ENCODE measurements around the gene RNF115. TPM values are rescaled to one million over a fixed set of nuclear protein-coding genes. Genes with fewer than 3 reads are reported as not detected.
"Not testable (repeated sequence)": the region's sequence is repeated elsewhere in the genome, so short reads cannot be mapped to it uniquely, and the experiment has no call there.

RNF115 gene
- polyA plus RNA-seq, 12 donors: 12.0 to 23.2 (median 18.9) TPM; not detected in 1

GRCh38 chr1:145740269-145740668 is 83.6 kb downstream of the RNF115 start:
- DNase-seq: no peak

- DNase-seq: no peak
Measured at GRCh38 chr1:145736191-145736590, 87.7 kb downstream of the RNF115 start.

DNA sequence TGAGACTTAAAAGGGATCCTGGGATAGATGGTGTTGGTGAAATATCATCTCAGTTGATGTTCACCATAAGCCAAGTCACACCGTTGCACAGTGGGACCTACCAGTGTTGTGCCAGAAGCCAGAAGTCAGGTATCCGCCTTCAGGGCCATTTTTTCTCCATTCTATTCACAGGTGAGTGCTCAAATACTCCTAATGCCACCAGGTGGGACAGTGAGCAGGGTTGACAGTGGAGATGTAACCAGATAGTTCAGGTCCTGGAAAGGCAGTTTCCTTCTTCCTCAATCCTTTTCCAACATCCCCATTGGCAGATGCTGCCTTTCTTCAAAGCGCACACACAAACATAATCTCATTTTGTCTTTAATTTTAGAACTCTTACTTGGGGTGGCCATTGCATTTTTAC is 93.0 kb downstream of the RNF115 start:
- DNase-seq: no peak

GRCh38 chr1:145730467-145730866 is 93.4 kb downstream of the RNF115 start:
- no peak for DNase-seq

GRCh38 chr1:145729666-145730436 is 94.0 kb downstream of the RNF115 start:
- no peak for DNase-seq

- no peak for DNase-seq
Measured at GRCh38 chr1:145729196-145729595, 94.7 kb downstream of the RNF115 start.

DNA sequence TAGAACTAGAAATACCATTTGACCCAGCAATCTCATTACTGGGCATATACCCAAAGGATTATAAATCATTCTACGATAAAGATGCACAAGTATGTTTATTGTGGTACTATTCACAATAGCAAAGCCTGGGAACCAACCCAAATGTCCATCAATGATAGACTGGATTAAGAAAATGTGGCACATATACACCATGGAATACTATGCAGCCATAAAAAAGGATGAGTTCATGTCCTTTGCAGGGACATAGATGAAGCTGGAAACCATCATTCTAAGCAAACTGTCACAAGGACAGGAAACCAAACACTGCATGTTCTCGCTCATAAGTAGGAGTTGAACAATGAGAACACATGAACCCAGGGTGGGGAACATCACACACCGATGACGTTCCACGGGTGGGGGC is 97.7 kb downstream of the RNF115 start:
- not testable (repeated sequence) for DNase-seq

- DNase-seq: peak; percentile 56
Measured at GRCh38 chr1:145720878-145721671, 102.8 kb downstream of the RNF115 start.

GRCh38 chr1:145720556-145720877 is 103.4 kb downstream of the RNF115 start:
- DNase-seq: no peak

- DNase-seq: no peak
Measured at GRCh38 chr1:145719230-145720079, 104.4 kb downstream of the RNF115 start, which contains the start of gene CD160. Gene CD160 (plus strand): TSS chr1:145719499. CDS start chr1:145728328, 8,829 bp downstream.

DNA sequence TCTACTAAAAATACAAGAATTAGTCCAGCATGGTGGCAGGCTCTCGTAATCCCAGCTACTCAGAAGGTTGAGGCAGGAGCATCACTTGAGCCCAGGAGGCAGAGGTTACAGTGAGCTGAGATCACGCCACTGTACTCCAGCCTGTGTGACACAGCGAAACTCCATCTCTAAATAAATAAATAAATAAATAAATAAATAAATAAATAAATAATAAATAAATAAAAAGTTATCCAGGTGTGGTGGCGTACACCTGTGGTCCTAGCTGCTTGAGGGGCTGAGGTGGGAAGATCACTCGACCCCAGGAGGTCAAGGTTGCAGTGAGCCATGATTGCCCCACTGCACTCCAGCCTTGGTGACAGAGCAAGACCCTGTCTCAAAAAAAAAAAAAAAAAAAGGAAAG is 105.4 kb downstream of the RNF115 start:
- not testable (repeated sequence) for DNase-seq

DNA sequence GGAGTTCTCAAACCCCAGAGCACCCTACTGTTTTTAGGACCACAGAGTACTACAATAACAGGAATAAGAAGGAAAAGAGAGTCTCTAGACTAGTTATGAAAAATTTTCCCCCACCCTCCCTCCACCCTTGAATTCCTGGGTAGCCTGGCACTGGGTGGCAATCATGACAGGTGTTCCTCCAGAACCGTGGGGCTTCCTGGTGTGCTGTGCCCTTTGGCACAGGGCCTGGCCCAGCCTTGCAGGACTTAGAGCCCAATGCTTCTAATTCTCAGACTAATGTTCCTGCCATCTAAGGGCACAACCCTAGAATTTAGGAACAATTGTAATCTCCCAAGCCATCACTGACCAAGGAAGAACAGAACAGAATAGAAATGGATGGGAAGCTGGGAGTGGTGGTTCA is 106.1 kb downstream of the RNF115 start:
- no peak for DNase-seq

DNA sequence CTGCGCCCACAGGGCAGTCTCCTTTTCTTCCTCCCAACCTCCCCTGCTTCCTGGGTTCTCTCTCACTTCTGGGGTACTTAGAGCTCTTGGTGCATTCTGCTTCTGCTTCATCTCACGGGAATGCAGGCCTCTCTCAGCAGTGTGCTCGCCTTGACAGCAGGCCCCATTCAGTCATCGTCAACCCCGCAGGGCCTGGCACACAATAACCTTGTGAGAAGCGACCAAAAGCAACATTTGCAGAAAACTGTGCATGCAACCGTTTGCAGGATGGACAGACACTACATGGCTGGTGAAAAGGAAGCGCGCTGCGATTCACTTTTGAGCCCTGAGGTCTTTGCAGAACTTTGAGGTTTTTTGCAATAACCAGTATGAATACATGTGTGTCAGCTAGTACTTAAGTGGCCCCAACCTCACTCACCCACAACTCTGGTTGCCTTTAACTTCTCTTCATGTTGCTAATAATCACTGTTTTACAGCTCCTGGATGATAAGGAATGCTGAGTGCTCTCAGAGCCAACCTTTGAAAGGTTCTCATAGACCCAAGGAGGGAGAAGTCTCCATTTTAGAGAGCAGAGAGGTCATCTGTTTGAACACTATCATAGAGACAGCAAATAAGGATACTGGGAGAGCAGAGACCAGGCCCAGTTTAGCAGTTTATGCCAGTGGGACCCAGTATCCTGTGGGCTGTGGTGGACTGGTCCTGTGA is 107.1 kb downstream of the RNF115 start:
- no peak for DNase-seq

DNA sequence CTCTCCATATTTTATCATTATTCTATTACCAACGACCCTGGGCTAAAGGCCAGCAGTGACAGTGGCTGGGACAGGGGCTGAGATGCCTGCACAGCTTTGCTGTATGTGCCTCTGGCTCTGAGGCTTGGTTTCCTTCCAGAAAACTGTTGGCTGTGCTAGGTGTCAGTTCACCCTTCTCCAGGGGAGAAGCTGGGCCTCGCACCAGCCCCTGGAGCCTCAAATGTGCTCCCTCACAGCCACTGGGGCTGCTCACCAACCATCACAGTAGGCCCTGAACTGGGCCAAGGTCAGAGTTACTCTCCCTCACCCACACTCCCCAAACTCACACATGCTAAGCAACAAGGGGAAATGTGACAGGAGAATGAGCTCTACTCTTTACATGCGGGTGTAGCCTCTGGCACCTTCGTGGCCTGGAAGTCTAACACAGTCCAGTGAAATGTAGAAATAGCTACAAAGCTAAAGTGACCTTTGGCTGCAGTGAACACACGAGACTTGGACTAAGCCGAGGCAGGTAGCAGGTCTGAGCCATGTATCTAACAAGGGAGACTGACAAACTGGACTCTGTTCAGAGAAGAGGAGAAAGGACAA is 109.3 kb downstream of the RNF115 start:
- DNase-seq: no peak

- no peak for DNase-seq
Measured at GRCh38 chr1:145711213-145711651, 112.7 kb downstream of the RNF115 start.

- DNase-seq: no peak
Measured at GRCh38 chr1:145710291-145711027, 113.4 kb downstream of the RNF115 start.

DNA sequence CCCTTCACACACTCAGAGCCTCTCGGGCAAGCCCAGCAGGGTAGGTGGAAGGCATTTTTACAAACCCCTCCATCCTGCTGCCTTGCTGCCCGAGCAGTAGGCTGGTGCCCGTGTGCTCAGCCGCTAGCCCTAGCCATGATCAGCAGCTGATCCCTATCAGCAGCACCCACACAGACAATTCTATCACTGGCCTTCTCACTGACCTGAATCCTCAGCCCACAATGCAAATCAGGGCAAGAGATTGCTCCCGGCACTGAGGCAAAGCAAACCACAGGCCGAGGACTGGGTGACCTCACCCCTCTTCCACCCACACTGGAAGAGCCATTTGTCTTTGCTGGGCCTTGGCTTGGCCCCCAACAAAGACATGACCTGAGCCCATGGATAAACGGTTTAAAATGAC is 115.8 kb downstream of the RNF115 start:
- DNase-seq: no peak

DNA sequence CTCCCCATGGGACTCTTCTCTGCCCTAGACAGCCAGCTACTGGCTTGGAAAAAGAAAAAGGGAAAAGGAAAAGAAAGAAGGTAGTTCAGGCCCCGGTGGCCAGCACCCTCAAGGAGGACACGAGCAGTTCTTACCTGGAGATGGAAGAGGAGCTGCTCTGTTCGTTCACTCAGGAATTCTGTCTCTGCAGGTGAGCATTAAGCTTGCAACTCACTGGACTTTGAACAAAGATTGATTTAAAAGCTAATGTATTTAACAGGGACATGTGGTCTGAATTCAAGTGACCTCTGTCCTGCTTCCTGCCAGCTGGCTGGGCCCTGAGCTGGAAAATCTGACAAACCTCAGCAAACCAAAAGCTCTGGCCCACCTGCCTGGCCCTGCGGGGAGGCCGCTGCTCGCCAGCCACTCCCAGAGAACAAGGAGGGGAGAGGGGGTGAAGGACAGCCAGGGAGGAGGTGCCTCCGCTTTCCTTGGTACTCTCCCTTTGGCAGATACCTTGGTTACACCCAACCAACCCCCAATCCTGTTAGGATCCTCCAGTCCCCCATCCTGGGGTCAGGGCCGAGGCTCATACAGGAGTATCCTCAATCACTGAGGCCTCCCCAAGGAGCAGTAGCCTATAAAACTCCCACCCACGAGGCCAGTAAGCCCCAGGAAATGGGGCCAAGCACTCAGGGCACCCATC is 116.6 kb downstream of the RNF115 start, which contains the start of gene PDZK1:
TSS of gene PDZK1 (minus strand) at position 186 of the 685 bp plus-strand sequence. CDS start 19,347 bp downstream, outside the sequence.
- DNase-seq: no peak

- DNase-seq: no peak
Measured at GRCh38 chr1:145706086-145706664, 117.7 kb downstream of the RNF115 start.

All from muscle of arm (tissue), 12 donors.